CD14-positive monocyte (primary cell): ENCODE results near the gene TMEM132D. TPM values are rescaled to one million over a fixed set of nuclear protein-coding genes. Genes with fewer than 3 reads are reported as not detected.

Experiments used
- DNase-seq, 3 donors: peaks; one replicate each; pipeline ENCODE4 v3.0.0-alpha.2; 2011 to 2022
- H2AFZ ChIP-seq: 2 replicates; pipeline ENCODE4 v1.6.0; 2012; ENCODE audit warnings: mild to moderate bottlenecking, low read depth, low read length, inconsistent platforms; ENCODE audit not compliant: insufficient read depth, poor library complexity, severe bottlenecking
- H3K27ac ChIP-seq, 2 donors: 1 replicate in 1 of 2; 2 replicates in 1 of 2; pipeline ENCODE4 v1.5.1; 2012 to 2013; ENCODE audit warnings: low read length in 2 of 2, control low read depth in 1 of 2, inconsistent platforms in 1 of 2, low read depth in 1 of 2, mild to moderate bottlenecking in 1 of 2
- H3K27me3 ChIP-seq, 2 donors: one replicate each; pipeline versions ENCODE4 v1.6.0 to v1.6.1; 2011 to 2013; ENCODE audit warnings: low read length in 2 of 2; ENCODE audit not compliant: control insufficient read depth in 2 of 2, insufficient read depth in 2 of 2
- H3K36me3 ChIP-seq, 2 donors: replicated peaks in 1 of 2; 1 replicate in 1 of 2; 2 replicates in 1 of 2; pipeline versions ENCODE4 v1.5.1 to v1.6.1; 2012 to 2013; ENCODE audit warnings: low read length in 2 of 2, control low read depth in 1 of 2, inconsistent platforms in 1 of 2, mild to moderate bottlenecking in 1 of 2; ENCODE audit not compliant: insufficient read depth in 2 of 2, control insufficient read depth in 1 of 2
- H3K4me1 ChIP-seq, 2 donors: 1 replicate in 1 of 2; 2 replicates in 1 of 2; pipeline versions ENCODE4 v1.5.1 to v1.6.1; 2012 to 2013; ENCODE audit warnings: low read length in 2 of 2, control low read depth in 1 of 2, inconsistent platforms in 1 of 2, mild to moderate bottlenecking in 1 of 2, moderate library complexity in 1 of 2; ENCODE audit not compliant: insufficient read depth in 2 of 2, control insufficient read depth in 1 of 2
- H3K4me2 ChIP-seq: replicated peaks from 2 replicates; pipeline ENCODE3; 2012; ENCODE audit warnings: low read length, moderate library complexity, mild to moderate bottlenecking; ENCODE audit not compliant: poor library complexity, severe bottlenecking; ENCODE audit errors: extremely low read depth
- H3K4me3 ChIP-seq, 3 experiments: fragments of 200-600 bp in 1 of 3; sonication (generic) in 1 of 3; replicated peaks in 1 of 3; 1 replicate in 2 of 3; 2 replicates in 1 of 3; pipeline ENCODE4 v1.5.1; 2011 to 2013; ENCODE audit warnings: low read length in 3 of 3, mild to moderate bottlenecking in 3 of 3, control low read depth in 2 of 3, low read depth in 2 of 3, inconsistent platforms in 1 of 3, moderate library complexity in 1 of 3
- H3K79me2 ChIP-seq: 2 replicates; pipeline ENCODE4 v1.6.0; 2012; ENCODE audit warnings: mild to moderate bottlenecking, control low read depth, inconsistent platforms, low read length, moderate library complexity; ENCODE audit not compliant: insufficient read depth
- H3K9ac ChIP-seq: 2 replicates; pipeline ENCODE4 v1.6.0; 2017; ENCODE audit warnings: low read length, mild to moderate bottlenecking; ENCODE audit not compliant: insufficient read depth, poor library complexity, severe bottlenecking
- H3K9me3 ChIP-seq, 2 donors: replicated peaks in 1 of 2; 1 replicate in 1 of 2; 2 replicates in 1 of 2; pipeline versions ENCODE4 v1.5.1 to v1.6.1; 2012 to 2013; ENCODE audit warnings: low read length in 2 of 2, control low read depth in 1 of 2; ENCODE audit not compliant: control insufficient read depth in 1 of 2, insufficient read depth in 1 of 2
- H4K20me1 ChIP-seq: 2 replicates; pipeline ENCODE4 v1.6.0; 2012; ENCODE audit warnings: mild to moderate bottlenecking, low read length, control low read depth, moderate library complexity; ENCODE audit not compliant: insufficient read depth
- H3K27ac Mint-ChIP-seq, 7 donors: one replicate each; pipeline ENCODE4 v1.8.0; 2020; ENCODE audit warnings: mild to moderate bottlenecking in 7 of 7, mixed read lengths in 7 of 7, moderate library complexity in 6 of 7, inconsistent platforms in 2 of 7
- H3K27me3 Mint-ChIP-seq, 3 donors: one replicate each; pipeline ENCODE4 v1.8.0; 2021 to 2022; ENCODE audit warnings: low read depth in 3 of 3, mild to moderate bottlenecking in 3 of 3, mixed read lengths in 3 of 3, moderate library complexity in 3 of 3, inconsistent platforms in 1 of 3
- H3K36me3 Mint-ChIP-seq, 2 donors: one replicate each; pipeline ENCODE4 v1.8.0; 2020; ENCODE audit warnings: mixed read lengths in 2 of 2, inconsistent platforms in 1 of 2, mild to moderate bottlenecking in 1 of 2
- H3K4me1 Mint-ChIP-seq: one replicate; pipeline ENCODE4 v1.8.0; 2020; ENCODE audit warnings: mild to moderate bottlenecking, mixed read lengths
- H3K4me3 Mint-ChIP-seq, 2 donors: one replicate each; pipeline ENCODE4 v1.8.0; 2020; ENCODE audit warnings: mild to moderate bottlenecking in 2 of 2, mixed read lengths in 2 of 2, moderate library complexity in 1 of 2
- H3K9me3 Mint-ChIP-seq, 7 donors: one replicate each; pipeline ENCODE4 v1.8.0; 2020 to 2022; ENCODE audit warnings: mixed read lengths in 7 of 7, mild to moderate bottlenecking in 6 of 7, moderate library complexity in 6 of 7, inconsistent platforms in 2 of 7
- WGBS: methylation state at CpG from one replicate; pipeline ENCODE4 v1.1.5; 2013; ENCODE audit warnings: missing lambda C conversion rate; ENCODE audit not compliant: insufficient coverage; 5-methylcytosine and 5-hydroxymethylcytosine counted together
- intact Hi-C, 2 donors: fragments of 100-400 bp; cut with micrococcal nuclease; formaldehyde crosslinking; loops; one replicate each; pipeline versions ENCODE4 v1.15.0 to v1.15.1; 2023
- polyA plus RNA-seq, 3 donors: library from polyadenylated mRNA; depleted of rRNA in 1 of 3; unstranded in 2 of 3; stranded (reverse) in 1 of 3; fragments of 300-500 nt in 2 of 3; fragments of >200 nt in 1 of 3; fragmentation: Illumina TruSeq in 2 of 3; gene quantifications; 1 replicate in 2 of 3; 2 replicates in 1 of 3; pipeline ENCODE4 v1.2.3, GENCODE V29; 2012 to 2021
- TF ChIP-seq, protein P1 (sequence below): fragments of 200-600 bp; IDR thresholded peaks from one replicate; pipeline ENCODE4 v1.8.0; 2022; ENCODE audit warnings: antibody characterized with exemption, mild to moderate bottlenecking

TMEM132D gene
- polyA plus RNA-seq, 3 donors, result 0.04 TPM; not detected in 2

- peaks cover 0 to 2% (median 0%) of the 10 kb centered on the region in 3 donors for H3K27me3 Mint-ChIP-seq
- Histone ChIP-seq H3K79me2 (no peaks in the 10 kb centered on the region), H3K4me3 (no peak overlapping the region), H3K9ac (no peak overlapping the region), H3K9me3 (peaks cover 0 to 3% of the 10 kb centered on the region in 2 donors), H3K27me3 (no peaks in the 10 kb centered on the region), H2AFZ (no peak overlapping the region), H3K4me1 (no peaks in the 10 kb centered on the region), H3K36me3 (no peaks in the 10 kb centered on the region), H3K4me2 (no peak overlapping the region), H4K20me1 (no peaks in the 10 kb centered on the region), H3K27ac (no peak overlapping the region)
- no peaks in the 10 kb centered on the region for H3K4me1 Mint-ChIP-seq
- H3K4me3 Mint-ChIP-seq, result no peak overlapping the region
- 72% methylated on average over 4 of the region's 5 CpGs for WGBS
- intact Hi-C loops, result no loop called here
- no peak overlapping the region for H3K27ac Mint-ChIP-seq
- no peak for DNase-seq
- peaks cover 0 to 6% (median 3%) of the 10 kb centered on the region in 7 donors for H3K9me3 Mint-ChIP-seq
- TF ChIP-seq, protein P1, sequence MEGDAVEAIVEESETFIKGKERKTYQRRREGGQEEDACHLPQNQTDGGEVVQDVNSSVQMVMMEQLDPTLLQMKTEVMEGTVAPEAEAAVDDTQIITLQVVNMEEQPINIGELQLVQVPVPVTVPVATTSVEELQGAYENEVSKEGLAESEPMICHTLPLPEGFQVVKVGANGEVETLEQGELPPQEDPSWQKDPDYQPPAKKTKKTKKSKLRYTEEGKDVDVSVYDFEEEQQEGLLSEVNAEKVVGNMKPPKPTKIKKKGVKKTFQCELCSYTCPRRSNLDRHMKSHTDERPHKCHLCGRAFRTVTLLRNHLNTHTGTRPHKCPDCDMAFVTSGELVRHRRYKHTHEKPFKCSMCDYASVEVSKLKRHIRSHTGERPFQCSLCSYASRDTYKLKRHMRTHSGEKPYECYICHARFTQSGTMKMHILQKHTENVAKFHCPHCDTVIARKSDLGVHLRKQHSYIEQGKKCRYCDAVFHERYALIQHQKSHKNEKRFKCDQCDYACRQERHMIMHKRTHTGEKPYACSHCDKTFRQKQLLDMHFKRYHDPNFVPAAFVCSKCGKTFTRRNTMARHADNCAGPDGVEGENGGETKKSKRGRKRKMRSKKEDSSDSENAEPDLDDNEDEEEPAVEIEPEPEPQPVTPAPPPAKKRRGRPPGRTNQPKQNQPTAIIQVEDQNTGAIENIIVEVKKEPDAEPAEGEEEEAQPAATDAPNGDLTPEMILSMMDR, result no peak
- H3K36me3 Mint-ChIP-seq, result no peaks in the 10 kb centered on the region
Measured at GRCh38 chr12:129870796-129871195, 33.0 kb downstream of the TMEM132D start.

- Histone ChIP-seq H3K27me3 (no peaks in the 10 kb centered on the region), H3K4me1 (no peaks in the 10 kb centered on the region), H2AFZ (no peak overlapping the region), H3K4me2 (no peak overlapping the region), H3K9ac (no peak overlapping the region), H3K9me3 (peaks cover 6 to 9% of the 10 kb centered on the region in 2 donors), H3K27ac (no peak overlapping the region), H3K79me2 (no peaks in the 10 kb centered on the region), H4K20me1 (no peaks in the 10 kb centered on the region), H3K4me3 (no peak overlapping the region), H3K36me3 (no peaks in the 10 kb centered on the region)
- DNase-seq, result no peak
- H3K36me3 Mint-ChIP-seq, result no peaks in the 10 kb centered on the region
- peaks cover 0 to 2% (median 0%) of the 10 kb centered on the region in 3 donors for H3K27me3 Mint-ChIP-seq
- H3K9me3 Mint-ChIP-seq, result peaks cover 0 to 10% (median 3%) of the 10 kb centered on the region in 7 donors
- no CpG with 5 or more reads among the region's 2 CpGs for WGBS
- no peaks in the 10 kb centered on the region for H3K4me1 Mint-ChIP-seq
- intact Hi-C loops, result no loop called here
- no peak overlapping the region for H3K27ac Mint-ChIP-seq
- H3K4me3 Mint-ChIP-seq, result no peak overlapping the region
- TF ChIP-seq, protein P1, result no peak
Measured at GRCh38 chr12:129870136-129870535, 33.7 kb downstream of the TMEM132D start.
